GM23248 (cell line): ENCODE data around the gene WNT10A. TPM values are rescaled to one million over a fixed set of nuclear protein-coding genes. Genes with fewer than 3 reads are reported as not detected.

Experiments used
- DNase-seq: peaks from one replicate; pipeline ENCODE4 v3.0.0-alpha.2; 2015
- H2AFZ ChIP-seq: fragments of 200-600 bp; sonication (generic); 2 replicates; pipeline ENCODE4 v1.6.1; 2016; ENCODE audit warnings: antibody characterized with exemption
- H3F3A ChIP-seq: fragments of 200-600 bp; sonication (generic); 2 replicates; pipeline ENCODE4 v1.6.1; 2016; ENCODE audit warnings: mild to moderate bottlenecking, antibody characterized with exemption, mixed run types; ENCODE audit not compliant: insufficient read depth
- H3K27ac ChIP-seq: fragments of 200-600 bp; sonication (generic); 2 replicates; pipeline ENCODE4 v1.5.1; 2016; ENCODE audit warnings: mild to moderate bottlenecking
- H3K27me3 ChIP-seq: fragments of 200-600 bp; sonication (generic); replicated peaks from 2 replicates; pipeline ENCODE4 v1.6.1; 2016; ENCODE audit warnings: mild to moderate bottlenecking; ENCODE audit not compliant: insufficient read depth
- H3K36me3 ChIP-seq: fragments of 200-600 bp; sonication (generic); 2 replicates; pipeline ENCODE4 v1.6.1; 2016; ENCODE audit warnings: low read depth, mild to moderate bottlenecking
- H3K4me1 ChIP-seq: fragments of 200-600 bp; sonication (generic); 2 replicates; pipeline ENCODE4 v1.6.1; 2016; ENCODE audit warnings: mild to moderate bottlenecking; ENCODE audit not compliant: insufficient read depth
- H3K4me2 ChIP-seq: fragments of 200-600 bp; sonication (generic); one replicate; pipeline ENCODE4 v1.6.1; 2016; ENCODE audit warnings: mild to moderate bottlenecking; ENCODE audit not compliant: unreplicated experiment
- H3K4me3 ChIP-seq: fragments of 200-600 bp; sonication (generic); 2 replicates; pipeline ENCODE4 v1.5.1; 2016; ENCODE audit warnings: mild to moderate bottlenecking
- H3K79me2 ChIP-seq: fragments of 200-600 bp; sonication (generic); 2 replicates; pipeline ENCODE4 v1.6.1; 2016; ENCODE audit warnings: mild to moderate bottlenecking; ENCODE audit not compliant: insufficient read depth
- H3K9ac ChIP-seq: fragments of 200-600 bp; sonication (generic); 2 replicates; pipeline ENCODE4 v1.6.1; 2016; ENCODE audit warnings: mild to moderate bottlenecking
- H3K9me2 ChIP-seq: fragments of 200-600 bp; sonication (generic); 2 replicates; pipeline ENCODE4 v1.6.1; 2016; ENCODE audit warnings: mixed run types, mild to moderate bottlenecking, moderate library complexity; ENCODE audit not compliant: insufficient read depth
- H3K9me3 ChIP-seq: fragments of 200-600 bp; sonication (generic); one replicate; pipeline ENCODE4 v1.6.1; 2017; ENCODE audit warnings: low read depth
- H4K20me1 ChIP-seq: fragments of 200-600 bp; sonication (generic); 2 replicates; pipeline ENCODE4 v1.6.0; 2016; ENCODE audit not compliant: insufficient read depth
- EZH2 ChIP-seq: fragments of 200-600 bp; sonication (generic); IDR thresholded peaks from 2 replicates; pipeline ENCODE4 v1.6.1; 2018; ENCODE audit warnings: antibody characterized with exemption, mild to moderate bottlenecking; ENCODE audit not compliant: insufficient read depth, poor library complexity, severe bottlenecking
- EZH2phosphoT487 ChIP-seq: fragments of 200-600 bp; sonication (generic); IDR thresholded peaks from 2 replicates; pipeline ENCODE4 v1.6.1; 2018; ENCODE audit warnings: antibody characterized with exemption, moderate library complexity, mild to moderate bottlenecking, low read depth; ENCODE audit not compliant: insufficient read depth
- WGBS, 2 experiments: methylation state at CpG; one replicate each; pipeline ENCODE4 v1.1.6; 2015 to 2017; ENCODE audit warnings: low lambda C conversion rate in 2 of 2, low coverage in 1 of 2; ENCODE audit errors: missing lambda C conversion rate in 2 of 2; 5-methylcytosine and 5-hydroxymethylcytosine counted together
- in situ Hi-C: fragments of 300-500 bp; cut with MboI; formaldehyde crosslinking; loops from 2 replicates; pipeline ENCODE4 v1.15.0; 2020
- polyA plus RNA-seq: library from polyadenylated mRNA; unstranded; fragments of >200 nt; fragmentation: Nextera tagmentation; extraction: Ambion mirVana; gene quantifications from 2 replicates; pipeline ENCODE4 v1.2.1, GENCODE V29; 2016
- total RNA-seq: library from RNA; depleted of rRNA; stranded (reverse); fragments of >200 nt; shearing (Covaris generic); gene quantifications from 2 replicates; pipeline ENCODE4 v1.2.3, GENCODE V29; 2014

The WNT10A gene
- total and polyA plus RNA-seq, 2 experiments from 2014 or later: not detected

DNA sequence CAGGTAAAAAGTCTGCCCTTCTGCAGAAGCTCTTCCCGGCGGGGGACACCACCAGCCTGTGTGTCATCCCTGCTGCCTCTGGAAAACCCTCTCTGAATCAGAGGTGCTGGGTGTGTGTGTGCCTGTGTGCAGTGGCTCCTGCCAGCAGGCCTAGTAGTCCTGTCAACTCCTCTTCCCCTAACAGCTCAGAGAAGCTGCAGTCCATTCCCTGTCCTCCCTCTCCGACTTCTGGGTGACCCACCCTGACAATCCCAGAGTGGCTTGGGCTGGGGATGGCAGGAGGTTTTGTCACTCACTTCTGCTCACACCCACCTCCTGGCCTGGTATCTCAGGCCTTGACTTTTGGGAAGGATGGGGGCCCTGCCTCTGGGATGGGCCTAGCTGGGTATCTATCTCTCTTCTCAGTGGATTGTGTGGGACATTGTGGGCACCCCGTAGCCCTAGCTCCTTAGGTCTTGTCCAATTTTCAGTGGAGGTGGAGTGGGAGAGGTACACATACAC lies 2.3 kb downstream of the WNT10A start:
- no peaks in the 10 kb centered on the region for H3K9me3 ChIP-seq
- peaks cover 22% of the 10 kb centered on the region for H3K27me3 ChIP-seq
- DNase-seq: peak; percentile 88
- H3K9ac ChIP-seq: no peak overlapping the region
- peaks cover 4% of the 10 kb centered on the region for H3K4me1 ChIP-seq
- H3K9me2 ChIP-seq: no peaks in the 10 kb centered on the region
- no peak overlapping the region for H2AFZ ChIP-seq
- H3K79me2 ChIP-seq: no peaks in the 10 kb centered on the region
- TF ChIP-seq EZH2phosphoT487 (0 out of 2 replicates have a peak, but pooled peaks have one; percentile 24), EZH2 (no peak)
- H3K36me3 ChIP-seq: no peaks in the 10 kb centered on the region
- no peak overlapping the region for H3K4me3 ChIP-seq
- no peaks in the 10 kb centered on the region for H4K20me1 ChIP-seq
- no peak overlapping the region for H3K27ac ChIP-seq
- 2 to 13% methylated on average over 4 of the region's 4 CpGs for WGBS, 2 experiments
- H3K4me2 ChIP-seq: no peak overlapping the region
- 0 out of 2 replicates have a peak, but pooled peaks cover 5% of the 10 kb centered on the region for H3F3A ChIP-seq
- in situ Hi-C loops: no loop called here

DNA sequence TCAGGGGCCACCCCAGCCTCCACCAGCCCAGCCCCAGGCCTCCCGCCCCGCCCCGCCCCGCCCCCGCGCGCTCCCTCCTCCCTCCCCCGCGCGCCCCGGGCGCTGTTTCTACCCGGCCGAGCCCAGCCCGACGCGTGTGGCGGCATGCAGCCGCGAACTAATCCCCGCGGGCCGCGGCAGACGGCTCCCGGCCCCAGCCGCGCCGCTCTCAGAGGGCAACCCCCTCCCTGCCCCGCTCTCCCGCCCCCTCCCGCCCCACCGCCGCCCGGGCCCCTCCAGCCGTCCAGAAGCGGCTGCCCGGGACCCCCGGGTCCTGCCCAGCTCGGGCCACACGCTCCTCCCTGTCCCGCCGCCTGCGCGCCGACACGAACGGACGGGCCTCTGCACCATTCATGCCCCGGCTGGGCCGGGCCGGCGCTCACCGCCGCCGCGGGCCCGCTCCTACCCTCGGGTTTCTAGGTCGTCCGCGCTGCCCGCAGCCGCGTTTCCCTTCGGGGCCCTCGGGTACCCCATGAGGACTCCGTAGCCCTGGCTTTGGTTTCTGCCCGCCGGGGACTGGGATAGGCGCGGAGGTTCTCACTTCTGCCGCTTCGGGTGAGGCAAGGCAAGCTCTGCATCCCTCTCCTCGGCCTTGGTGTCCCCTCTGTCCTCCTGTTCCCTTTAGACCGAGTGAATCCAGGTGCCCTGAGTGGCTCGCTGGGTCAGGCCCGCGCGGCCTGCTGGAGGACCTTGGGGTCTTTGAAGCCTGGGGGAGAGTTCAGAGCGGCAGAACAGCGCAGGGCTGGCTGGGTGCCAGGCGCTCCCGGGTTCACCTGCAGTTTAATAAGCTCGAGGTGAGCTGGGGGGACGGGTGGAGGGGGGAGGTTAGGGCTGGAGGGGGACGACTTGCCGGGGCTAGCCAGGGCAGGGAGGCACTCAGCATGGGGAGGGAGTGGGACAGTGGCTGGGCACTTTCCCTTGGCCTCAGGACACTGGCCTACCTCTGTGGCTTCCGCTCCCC lies 3.1 kb downstream of the WNT10A start:
- no peak overlapping the region for H3K27ac ChIP-seq
- peaks cover 23% of the 10 kb centered on the region; the same call in 1 of the 2 replicates for H3K27me3 ChIP-seq
- H3K4me3 ChIP-seq: peak overlapping the region; percentile 32; the same call in 1 of the 2 replicates
- in situ Hi-C loops: no loop called here
- no peaks in the 10 kb centered on the region for H3K9me2 ChIP-seq
- no peaks in the 10 kb centered on the region for H4K20me1 ChIP-seq
- H3K9me3 ChIP-seq: no peaks in the 10 kb centered on the region
- 0 out of 2 replicates have a peak, but pooled peaks cover 5% of the 10 kb centered on the region for H3F3A ChIP-seq
- H3K36me3 ChIP-seq: no peaks in the 10 kb centered on the region
- peaks cover 4% of the 10 kb centered on the region for H3K4me1 ChIP-seq
- H3K9ac ChIP-seq: no peak overlapping the region
- whole genome bisulfite sequencing, 2 experiments: 14% methylated on average over 54 to 83 of the region's 89 CpGs
- H3K79me2 ChIP-seq: no peaks in the 10 kb centered on the region
- peak; percentile 66 for DNase-seq
- H2AFZ ChIP-seq: peak overlapping the region; percentile 53; the same call in 1 of the 2 replicates
- H3K4me2 ChIP-seq: peak overlapping the region; percentile 30
- TF ChIP-seq EZH2 (no peak), EZH2phosphoT487 (no peak)

DNA sequence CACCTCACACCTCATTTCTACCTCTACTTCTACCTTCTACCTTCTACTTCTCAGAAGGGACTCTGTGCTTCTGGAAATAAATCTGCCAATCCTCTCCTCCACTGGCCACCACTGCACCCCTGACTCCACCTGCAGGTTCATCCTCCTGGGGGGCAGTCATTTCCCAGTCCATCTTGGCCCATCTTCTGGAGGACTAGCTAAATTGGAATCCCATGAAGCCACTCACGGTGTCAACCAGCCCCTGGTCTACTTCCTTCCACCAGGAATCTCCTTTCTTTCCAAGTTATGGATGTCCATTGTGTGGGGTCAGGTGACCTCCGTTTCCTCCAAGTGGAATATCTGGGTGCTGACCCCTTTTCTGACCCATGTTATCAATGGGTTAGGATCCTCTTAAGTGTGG lies 3.9 kb downstream of the WNT10A start:
- Histone ChIP-seq H3K9ac (no peak overlapping the region), H3F3A (0 out of 2 replicates have a peak, but pooled peaks cover 5% of the 10 kb centered on the region), H3K4me2 (no peak overlapping the region), H3K36me3 (no peaks in the 10 kb centered on the region), H3K79me2 (no peaks in the 10 kb centered on the region), H3K27me3 (peaks cover 23% of the 10 kb centered on the region; the same call in 1 of the 2 replicates), H3K27ac (no peak overlapping the region), H4K20me1 (no peaks in the 10 kb centered on the region), H3K4me1 (peaks cover 4% of the 10 kb centered on the region), H3K9me2 (no peaks in the 10 kb centered on the region), H3K4me3 (no peak overlapping the region), H3K9me3 (no peaks in the 10 kb centered on the region), H2AFZ (no peak overlapping the region)
- DNase-seq: no peak
- 94 to 98% methylated on average over 2 of the region's 2 CpGs for WGBS, 2 experiments
- in situ Hi-C loops: no loop called here
- no peak for TF ChIP-seq EZH2phosphoT487
- TF ChIP-seq EZH2: no peak
